GM23248 (cell line): ENCODE data around the gene B3GALNT1. TPM values are rescaled to one million over a fixed set of nuclear protein-coding genes. Genes with fewer than 3 reads are reported as not detected.

ENCODE experiments used
- DNase-seq: peaks from one replicate; pipeline ENCODE4 v3.0.0-alpha.2; 2015
- H2AFZ ChIP-seq: fragments of 200-600 bp; sonication (generic); 2 replicates; pipeline ENCODE4 v1.6.1; 2016; ENCODE audit warnings: antibody characterized with exemption
- H3F3A ChIP-seq: fragments of 200-600 bp; sonication (generic); 2 replicates; pipeline ENCODE4 v1.6.1; 2016; ENCODE audit warnings: mild to moderate bottlenecking, antibody characterized with exemption, mixed run types; ENCODE audit not compliant: insufficient read depth
- H3K27ac ChIP-seq: fragments of 200-600 bp; sonication (generic); 2 replicates; pipeline ENCODE4 v1.5.1; 2016; ENCODE audit warnings: mild to moderate bottlenecking
- H3K27me3 ChIP-seq: fragments of 200-600 bp; sonication (generic); replicated peaks from 2 replicates; pipeline ENCODE4 v1.6.1; 2016; ENCODE audit warnings: mild to moderate bottlenecking; ENCODE audit not compliant: insufficient read depth
- H3K36me3 ChIP-seq: fragments of 200-600 bp; sonication (generic); 2 replicates; pipeline ENCODE4 v1.6.1; 2016; ENCODE audit warnings: low read depth, mild to moderate bottlenecking
- H3K4me1 ChIP-seq: fragments of 200-600 bp; sonication (generic); 2 replicates; pipeline ENCODE4 v1.6.1; 2016; ENCODE audit warnings: mild to moderate bottlenecking; ENCODE audit not compliant: insufficient read depth
- H3K4me2 ChIP-seq: fragments of 200-600 bp; sonication (generic); one replicate; pipeline ENCODE4 v1.6.1; 2016; ENCODE audit warnings: mild to moderate bottlenecking; ENCODE audit not compliant: unreplicated experiment
- H3K4me3 ChIP-seq: fragments of 200-600 bp; sonication (generic); 2 replicates; pipeline ENCODE4 v1.5.1; 2016; ENCODE audit warnings: mild to moderate bottlenecking
- H3K79me2 ChIP-seq: fragments of 200-600 bp; sonication (generic); 2 replicates; pipeline ENCODE4 v1.6.1; 2016; ENCODE audit warnings: mild to moderate bottlenecking; ENCODE audit not compliant: insufficient read depth
- H3K9ac ChIP-seq: fragments of 200-600 bp; sonication (generic); 2 replicates; pipeline ENCODE4 v1.6.1; 2016; ENCODE audit warnings: mild to moderate bottlenecking
- H3K9me2 ChIP-seq: fragments of 200-600 bp; sonication (generic); 2 replicates; pipeline ENCODE4 v1.6.1; 2016; ENCODE audit warnings: mixed run types, mild to moderate bottlenecking, moderate library complexity; ENCODE audit not compliant: insufficient read depth
- H3K9me3 ChIP-seq: fragments of 200-600 bp; sonication (generic); one replicate; pipeline ENCODE4 v1.6.1; 2017; ENCODE audit warnings: low read depth
- H4K20me1 ChIP-seq: fragments of 200-600 bp; sonication (generic); 2 replicates; pipeline ENCODE4 v1.6.0; 2016; ENCODE audit not compliant: insufficient read depth
- EZH2 ChIP-seq: fragments of 200-600 bp; sonication (generic); IDR thresholded peaks from 2 replicates; pipeline ENCODE4 v1.6.1; 2018; ENCODE audit warnings: antibody characterized with exemption, mild to moderate bottlenecking; ENCODE audit not compliant: insufficient read depth, poor library complexity, severe bottlenecking
- EZH2phosphoT487 ChIP-seq: fragments of 200-600 bp; sonication (generic); IDR thresholded peaks from 2 replicates; pipeline ENCODE4 v1.6.1; 2018; ENCODE audit warnings: antibody characterized with exemption, moderate library complexity, mild to moderate bottlenecking, low read depth; ENCODE audit not compliant: insufficient read depth
- WGBS, 2 experiments: methylation state at CpG; one replicate each; pipeline ENCODE4 v1.1.6; 2015 to 2017; ENCODE audit warnings: low lambda C conversion rate in 2 of 2, low coverage in 1 of 2; ENCODE audit errors: missing lambda C conversion rate in 2 of 2; 5-methylcytosine and 5-hydroxymethylcytosine counted together
- in situ Hi-C: fragments of 300-500 bp; cut with MboI; formaldehyde crosslinking; loops from 2 replicates; pipeline ENCODE4 v1.15.0; 2020
- polyA plus RNA-seq: library from polyadenylated mRNA; unstranded; fragments of >200 nt; fragmentation: Nextera tagmentation; extraction: Ambion mirVana; gene quantifications from 2 replicates; pipeline ENCODE4 v1.2.1, GENCODE V29; 2016
- total RNA-seq: library from RNA; depleted of rRNA; stranded (reverse); fragments of >200 nt; shearing (Covaris generic); gene quantifications from 2 replicates; pipeline ENCODE4 v1.2.3, GENCODE V29; 2014

Gene B3GALNT1
- total and polyA plus RNA-seq, 2 experiments from 2014 or later = 5.9 to 8.1 TPM

GRCh38 chr3:161101609-161102008 is 3.5 kb downstream of the B3GALNT1 start:
- TF ChIP-seq EZH2phosphoT487 (no peak), EZH2 (no peak)
- WGBS, 2 experiments = 85 to 97% methylated on average over 3 of the region's 3 CpGs
- Histone ChIP-seq H3K27ac (no peak overlapping the region), H3K27me3 (no peaks in the 10 kb centered on the region), H3K4me3 (no peak overlapping the region), H3K4me2 (no peak overlapping the region), H3K9ac (no peak overlapping the region), H3F3A (no peaks in the 10 kb centered on the region), H3K79me2 (no peaks in the 10 kb centered on the region), H2AFZ (no peak overlapping the region), H3K9me2 (no peaks in the 10 kb centered on the region), H3K36me3 (no peaks in the 10 kb centered on the region), H4K20me1 (no peaks in the 10 kb centered on the region), H3K9me3 (no peaks in the 10 kb centered on the region), H3K4me1 (0 out of 2 replicates have a peak, but pooled peaks cover 4% of the 10 kb centered on the region)
- no peak for DNase-seq
- in situ Hi-C loops = no loop called here

DNA sequence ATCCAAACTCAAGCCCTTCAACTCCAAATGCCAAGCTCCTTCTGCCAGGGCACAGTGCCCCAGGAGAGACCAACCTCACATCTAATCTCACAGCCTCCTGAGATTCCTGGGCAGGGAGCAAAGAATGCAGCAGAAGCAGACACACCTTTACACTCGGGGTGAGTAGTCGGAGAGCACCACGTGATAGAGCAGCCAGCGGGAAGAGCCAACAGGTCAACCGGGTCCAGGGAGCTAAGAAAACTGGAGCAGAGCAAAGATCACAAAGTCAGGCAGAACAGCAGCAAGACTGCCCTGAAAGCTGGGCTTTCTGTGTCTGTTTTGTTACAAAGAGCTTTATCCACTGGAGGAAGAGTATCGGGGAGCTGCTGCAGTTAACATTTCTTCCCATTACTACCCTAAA is 4.2 kb downstream of the B3GALNT1 start:
- no peak overlapping the region for H3K4me2 ChIP-seq
- H3K27me3 ChIP-seq = no peaks in the 10 kb centered on the region
- WGBS, 2 experiments = 95 to 96% methylated on average over 6 of the region's 6 CpGs
- H3K79me2 ChIP-seq = no peaks in the 10 kb centered on the region
- H3K4me3 ChIP-seq = no peak overlapping the region
- H3K9ac ChIP-seq = no peak overlapping the region
- H3K9me2 ChIP-seq = no peaks in the 10 kb centered on the region
- no peaks in the 10 kb centered on the region for H3K36me3 ChIP-seq
- H3K4me1 ChIP-seq = 0 out of 2 replicates have a peak, but pooled peaks cover 4% of the 10 kb centered on the region
- no peaks in the 10 kb centered on the region for H3K9me3 ChIP-seq
- in situ Hi-C loops = no loop called here
- no peak overlapping the region for H3K27ac ChIP-seq
- TF ChIP-seq EZH2phosphoT487 (no peak), EZH2 (no peak)
- DNase-seq = no peak
- no peaks in the 10 kb centered on the region for H4K20me1 ChIP-seq
- H3F3A ChIP-seq = no peaks in the 10 kb centered on the region
- no peak overlapping the region for H2AFZ ChIP-seq

- Histone ChIP-seq H3K9me3 (no peaks in the 10 kb centered on the region), H3K79me2 (no peaks in the 10 kb centered on the region), H3K4me2 (no peak overlapping the region), H2AFZ (no peak overlapping the region), H4K20me1 (no peaks in the 10 kb centered on the region), H3K9ac (no peak overlapping the region), H3K27ac (no peak overlapping the region), H3K4me1 (no peaks in the 10 kb centered on the region), H3K4me3 (no peak overlapping the region), H3F3A (no peaks in the 10 kb centered on the region), H3K9me2 (no peaks in the 10 kb centered on the region), H3K27me3 (no peaks in the 10 kb centered on the region), H3K36me3 (no peaks in the 10 kb centered on the region)
- WGBS, 2 experiments = 88 to 91% methylated on average over 7 of the region's 7 CpGs
- in situ Hi-C loops = no loop called here
- TF ChIP-seq EZH2phosphoT487 (no peak), EZH2 (no peak)
- no peak for DNase-seq
These were observed 8.3 kb downstream of the B3GALNT1 start for GRCh38 chr3:161096771-161097367.

GRCh38 chr3:161093895-161094294 is 11.3 kb downstream of the B3GALNT1 start:
- DNase-seq = no peak
- H3K9ac ChIP-seq = no peak overlapping the region
- no peaks in the 10 kb centered on the region for H3K9me2 ChIP-seq
- H3K4me2 ChIP-seq = no peak overlapping the region
- H3K27me3 ChIP-seq = no peaks in the 10 kb centered on the region
- H3K27ac ChIP-seq = no peak overlapping the region
- no peaks in the 10 kb centered on the region for H3K4me1 ChIP-seq
- in situ Hi-C loops = no loop called here
- H3K9me3 ChIP-seq = no peaks in the 10 kb centered on the region
- no peaks in the 10 kb centered on the region for H3K79me2 ChIP-seq
- no peak for TF ChIP-seq EZH2phosphoT487
- no peak for TF ChIP-seq EZH2
- no peak overlapping the region for H2AFZ ChIP-seq
- no peaks in the 10 kb centered on the region for H4K20me1 ChIP-seq
- H3F3A ChIP-seq = no peaks in the 10 kb centered on the region
- H3K36me3 ChIP-seq = no peaks in the 10 kb centered on the region
- H3K4me3 ChIP-seq = no peak overlapping the region

DNA sequence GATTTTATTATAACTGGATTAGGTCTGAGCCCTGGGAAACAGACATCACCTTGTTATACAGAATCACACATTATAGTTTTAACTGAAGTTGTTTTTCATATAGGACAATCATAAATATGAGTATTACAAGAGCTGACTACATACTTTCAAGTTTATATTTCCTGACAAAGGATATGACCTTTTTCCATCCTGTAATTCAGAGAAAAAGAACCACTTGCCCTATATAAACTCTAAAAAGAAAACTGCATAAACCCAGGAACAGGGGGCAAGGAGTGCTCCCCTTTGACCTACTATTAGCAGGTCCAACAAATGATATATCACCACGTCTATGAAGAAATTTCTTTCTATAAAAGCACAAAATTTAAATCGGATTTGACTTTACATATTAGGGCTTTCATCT is 20.9 kb downstream of the B3GALNT1 start:
- Histone ChIP-seq H2AFZ (no peak overlapping the region), H3K9me3 (no peaks in the 10 kb centered on the region), H4K20me1 (no peaks in the 10 kb centered on the region), H3K4me3 (no peak overlapping the region), H3K9ac (no peak overlapping the region), H3K4me2 (no peak overlapping the region), H3K79me2 (no peaks in the 10 kb centered on the region), H3K27me3 (no peaks in the 10 kb centered on the region), H3K27ac (no peak overlapping the region), H3F3A (no peaks in the 10 kb centered on the region), H3K4me1 (no peaks in the 10 kb centered on the region), H3K9me2 (no peaks in the 10 kb centered on the region), H3K36me3 (no peaks in the 10 kb centered on the region)
- DNase-seq = no peak
- in situ Hi-C loops = no loop called here
- TF ChIP-seq EZH2 (no peak), EZH2phosphoT487 (no peak)
- 70 to 73% methylated on average over 2 of the region's 2 CpGs for WGBS, 2 experiments
